Measurements from ENCODE around the gene REXO5. TPM values are rescaled to one million over a fixed set of nuclear protein-coding genes. Genes with fewer than 3 reads are reported as not detected.

REXO5 gene
- total RNA-seq, 2 donors from 2014 or later, result 12.1 to 67.1 TPM

DNA sequence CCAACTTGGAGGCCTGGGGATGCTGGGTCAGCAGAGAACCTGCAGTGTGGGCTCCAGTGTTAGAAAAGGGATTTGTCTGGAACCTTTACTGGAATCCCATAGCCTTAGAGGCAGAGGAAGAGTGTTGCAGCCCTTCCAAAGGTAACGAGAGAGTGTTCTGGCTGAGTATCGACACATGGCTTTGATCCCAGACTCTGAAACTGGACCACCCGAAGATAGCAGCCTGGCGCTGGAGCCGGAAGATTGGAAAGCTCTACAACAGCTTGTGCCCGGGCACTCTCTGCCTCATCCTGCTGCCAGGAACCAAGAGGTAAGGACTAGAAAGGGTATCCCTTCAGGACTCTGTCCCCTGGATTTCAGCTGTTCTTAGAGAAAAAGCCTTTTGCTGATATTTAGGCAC, 39.7 kb downstream of the REXO5 start:
- Histone ChIP-seq H3K4me1 (replicated peaks) (peaks cover 5% of the 10 kb centered on the region), H3K36me3 (no peaks in the 10 kb centered on the region), H3K27me3 (replicated peaks; ENCODE audit: insufficient read depth) (no peaks in the 10 kb centered on the region), H3K27ac (no peak overlapping the region), H3K4me3 (no peak overlapping the region), H3K9me3 (no peaks in the 10 kb centered on the region)
- no peak for DNase-seq (ENCODE audit: low spot score)
- WGBS, result 49% methylated on average over 5 of the region's 6 CpGs
- intact Hi-C loops (cut with DNase I), result no loop called here
- TF ChIP-seq POLR2A (IDR thresholded peaks at IDR 0.05), result no peak
- no peak for TF ChIP-seq POLR2AphosphoS5 (IDR thresholded peaks at IDR 0.05)
- TF ChIP-seq, protein P1, sequence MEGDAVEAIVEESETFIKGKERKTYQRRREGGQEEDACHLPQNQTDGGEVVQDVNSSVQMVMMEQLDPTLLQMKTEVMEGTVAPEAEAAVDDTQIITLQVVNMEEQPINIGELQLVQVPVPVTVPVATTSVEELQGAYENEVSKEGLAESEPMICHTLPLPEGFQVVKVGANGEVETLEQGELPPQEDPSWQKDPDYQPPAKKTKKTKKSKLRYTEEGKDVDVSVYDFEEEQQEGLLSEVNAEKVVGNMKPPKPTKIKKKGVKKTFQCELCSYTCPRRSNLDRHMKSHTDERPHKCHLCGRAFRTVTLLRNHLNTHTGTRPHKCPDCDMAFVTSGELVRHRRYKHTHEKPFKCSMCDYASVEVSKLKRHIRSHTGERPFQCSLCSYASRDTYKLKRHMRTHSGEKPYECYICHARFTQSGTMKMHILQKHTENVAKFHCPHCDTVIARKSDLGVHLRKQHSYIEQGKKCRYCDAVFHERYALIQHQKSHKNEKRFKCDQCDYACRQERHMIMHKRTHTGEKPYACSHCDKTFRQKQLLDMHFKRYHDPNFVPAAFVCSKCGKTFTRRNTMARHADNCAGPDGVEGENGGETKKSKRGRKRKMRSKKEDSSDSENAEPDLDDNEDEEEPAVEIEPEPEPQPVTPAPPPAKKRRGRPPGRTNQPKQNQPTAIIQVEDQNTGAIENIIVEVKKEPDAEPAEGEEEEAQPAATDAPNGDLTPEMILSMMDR (IDR thresholded peaks at IDR 0.05), result no peak

DNA sequence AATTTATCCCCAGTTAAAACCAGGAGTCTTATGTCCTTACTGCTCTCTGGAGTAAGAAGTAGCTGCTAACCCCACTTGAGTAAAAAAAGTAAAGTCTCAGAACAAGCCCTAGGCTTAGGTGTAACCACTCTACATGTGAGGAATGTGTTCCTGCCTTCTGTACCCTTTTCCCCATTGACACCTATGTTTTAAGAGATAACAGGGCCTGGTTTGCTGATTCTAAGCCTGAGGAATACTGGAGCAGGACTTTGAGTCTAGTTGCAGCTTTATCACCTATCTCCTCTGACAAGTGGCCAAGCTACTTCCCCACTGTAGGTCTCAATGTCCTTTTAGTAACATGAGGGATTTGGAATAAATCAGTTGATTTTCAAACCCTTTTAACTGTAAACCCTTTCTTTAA, 40.2 kb downstream of the REXO5 start:
- peaks cover 10% of the 10 kb centered on the region for H3K4me1 ChIP-seq (replicated peaks)
- H3K27me3 ChIP-seq (replicated peaks; ENCODE audit: insufficient read depth), result no peaks in the 10 kb centered on the region
- no peak overlapping the region for H3K27ac ChIP-seq
- H3K36me3 ChIP-seq, result no peaks in the 10 kb centered on the region
- H3K4me3 ChIP-seq, result no peak overlapping the region
- intact Hi-C loops (cut with DNase I), result no loop called here
- TF ChIP-seq POLR2AphosphoS5 (IDR thresholded peaks at IDR 0.05), result no peak
- TF ChIP-seq, protein P1 (IDR thresholded peaks at IDR 0.05), result no peak
- no peak for TF ChIP-seq POLR2A (IDR thresholded peaks at IDR 0.05)
- DNase-seq (ENCODE audit: low spot score), result no peak
- H3K9me3 ChIP-seq, result no peaks in the 10 kb centered on the region

DNA sequence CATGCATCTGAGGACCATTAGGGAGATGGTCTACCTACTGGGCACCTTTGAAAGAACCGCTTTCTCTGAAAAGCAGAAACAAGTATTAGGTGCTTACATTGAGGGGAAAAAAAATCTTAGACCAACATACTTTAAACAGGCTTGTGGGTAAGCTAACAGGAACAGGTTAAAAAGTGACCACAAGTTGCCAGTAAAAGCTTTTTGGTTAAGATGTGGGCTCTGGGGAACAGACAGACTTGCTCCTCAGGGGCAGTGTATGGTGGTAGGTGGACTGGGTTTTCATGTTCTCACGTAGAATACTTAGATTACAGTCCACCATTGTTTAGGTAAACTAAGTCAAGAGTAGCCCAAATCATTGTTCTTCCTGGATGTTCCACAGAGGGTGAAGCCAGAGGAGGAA, 41.2 kb downstream of the REXO5 start:
- no peak overlapping the region for H3K27ac ChIP-seq
- 94% methylated on average over 2 of the region's 2 CpGs for WGBS
- intact Hi-C loops (cut with DNase I), result no loop called here
- H3K27me3 ChIP-seq (replicated peaks; ENCODE audit: insufficient read depth), result no peaks in the 10 kb centered on the region
- TF ChIP-seq POLR2A (IDR thresholded peaks at IDR 0.05), result no peak
- TF ChIP-seq, protein P1 (IDR thresholded peaks at IDR 0.05), result no peak
- TF ChIP-seq POLR2AphosphoS5 (IDR thresholded peaks at IDR 0.05), result no peak
- H3K36me3 ChIP-seq, result no peaks in the 10 kb centered on the region
- no peaks in the 10 kb centered on the region for H3K9me3 ChIP-seq
- no peak for DNase-seq (ENCODE audit: low spot score)
- no peak overlapping the region for H3K4me3 ChIP-seq
- H3K4me1 ChIP-seq (replicated peaks), result peaks cover 14% of the 10 kb centered on the region

GRCh38 chr16:20849589-20850390, 43.5 kb downstream of the REXO5 start:
- WGBS, result 40% methylated on average over 6 of the region's 6 CpGs
- intact Hi-C loops (cut with DNase I), result loop anchor here (1.0 to 5.0 kb wide), 4 partner anchors 42 to 308 kb away; partner anchors contain the start of genes DCUN1D3, ERI2, LDAF1 and LYRM1
- H3K36me3 ChIP-seq, result no peaks in the 10 kb centered on the region
- H3K27me3 ChIP-seq (replicated peaks; ENCODE audit: insufficient read depth), result no peaks in the 10 kb centered on the region
- H3K4me3 ChIP-seq, result no peak overlapping the region
- peak; percentile 59 for DNase-seq (ENCODE audit: low spot score)
- H3K27ac ChIP-seq, result peak overlapping the region; percentile 48 to 66
- H3K4me1 ChIP-seq (replicated peaks), result peaks cover 14% of the 10 kb centered on the region
- TF ChIP-seq POLR2AphosphoS5 (IDR thresholded peaks at IDR 0.05), result peak; percentile 39
- no peak for TF ChIP-seq POLR2A (IDR thresholded peaks at IDR 0.05)
- TF ChIP-seq, protein P1 (IDR thresholded peaks at IDR 0.05), result peak; percentile 84 to 94 (median 94)
- no peaks in the 10 kb centered on the region for H3K9me3 ChIP-seq

DNA sequence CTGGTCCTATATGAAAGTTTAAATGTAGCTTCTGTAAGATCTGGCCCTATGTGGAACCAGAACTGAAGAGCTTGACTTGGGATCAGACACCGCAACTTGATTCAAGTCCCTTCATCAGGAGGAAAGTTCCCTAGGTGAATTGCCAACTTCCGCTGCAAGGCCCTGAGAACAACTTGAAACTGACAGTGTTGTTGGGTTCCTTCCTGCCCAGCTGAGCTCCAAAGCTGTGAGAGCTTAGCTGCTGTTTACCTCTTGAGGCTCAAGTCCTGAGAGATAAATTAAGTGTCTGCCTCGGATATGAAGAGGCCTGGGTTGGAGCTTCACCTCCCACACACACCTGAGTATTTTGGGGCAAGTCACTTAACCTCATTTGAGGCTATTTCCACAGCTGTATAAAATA, 44.7 kb downstream of the REXO5 start:
- Histone ChIP-seq H3K9me3 (no peaks in the 10 kb centered on the region), H3K36me3 (no peaks in the 10 kb centered on the region), H3K27me3 (replicated peaks; ENCODE audit: insufficient read depth) (no peaks in the 10 kb centered on the region), H3K4me1 (replicated peaks) (peaks cover 14% of the 10 kb centered on the region), H3K27ac (peak overlapping the region; percentile 48 to 66), H3K4me3 (no peak overlapping the region)
- no peak for DNase-seq (ENCODE audit: low spot score)
- intact Hi-C loops (cut with DNase I), result loop anchor here (5.0 kb wide), 3 partner anchors 44 to 306 kb away; partner anchors contain the start of genes DCUN1D3, ERI2, LDAF1 and LYRM1
- 71% methylated on average over 3 of the region's 3 CpGs for WGBS
- TF ChIP-seq POLR2A (IDR thresholded peaks at IDR 0.05) (no peak), POLR2AphosphoS5 (IDR thresholded peaks at IDR 0.05) (no peak)
- TF ChIP-seq, protein P1 (IDR thresholded peaks at IDR 0.05), result no peak
